HG03521 (cell line): ENCODE results near the gene TEAD3.
A peak's percentile ranks its signal among the peaks of the same experiment; 100 is the strongest.

Experiments
- ATAC-seq: cut with Tn5 transposase; IDR thresholded peaks from one replicate; pipeline ENCODE4 v1.9.1; 2021; ENCODE audit warnings: mild to moderate bottlenecking, moderate library complexity; ENCODE audit not compliant: unreplicated experiment

TEAD3 gene

GRCh38 chr6:35477028-35477427 is 19.9 kb downstream of the TEAD3 start:
- ATAC-seq: no peak

GRCh38 chr6:35476004-35476403 is 20.9 kb downstream of the TEAD3 start:
- no peak for ATAC-seq

DNA sequence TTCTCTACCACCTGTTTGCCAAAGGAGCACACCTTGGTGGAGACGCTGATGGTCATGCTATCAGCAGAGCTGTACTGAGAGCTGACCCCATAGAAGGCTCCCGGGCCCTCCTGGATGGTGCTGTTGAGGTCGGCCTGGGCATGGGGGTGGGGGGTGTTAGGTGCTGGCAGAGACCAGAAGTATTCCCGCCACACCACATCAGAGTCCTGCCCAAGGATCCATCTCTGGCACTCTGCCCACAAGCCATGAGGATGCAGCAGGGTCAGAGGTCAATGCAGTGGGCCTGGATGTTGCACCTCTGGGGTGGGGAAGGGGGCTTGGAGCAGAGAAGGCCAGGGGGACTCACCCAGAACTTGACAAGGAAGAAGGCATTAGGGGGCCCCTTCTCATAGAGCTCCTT is 21.3 kb downstream of the TEAD3 start:
- ATAC-seq: no peak

GRCh38 chr6:35474942-35475570 is 21.8 kb downstream of the TEAD3 start:
- no peak for ATAC-seq

- ATAC-seq: no peak
Observed at GRCh38 chr6:35474131-35474941, 22.5 kb downstream of the TEAD3 start.

GRCh38 chr6:35473850-35474130 is 23.1 kb downstream of the TEAD3 start:
- ATAC-seq: no peak

DNA sequence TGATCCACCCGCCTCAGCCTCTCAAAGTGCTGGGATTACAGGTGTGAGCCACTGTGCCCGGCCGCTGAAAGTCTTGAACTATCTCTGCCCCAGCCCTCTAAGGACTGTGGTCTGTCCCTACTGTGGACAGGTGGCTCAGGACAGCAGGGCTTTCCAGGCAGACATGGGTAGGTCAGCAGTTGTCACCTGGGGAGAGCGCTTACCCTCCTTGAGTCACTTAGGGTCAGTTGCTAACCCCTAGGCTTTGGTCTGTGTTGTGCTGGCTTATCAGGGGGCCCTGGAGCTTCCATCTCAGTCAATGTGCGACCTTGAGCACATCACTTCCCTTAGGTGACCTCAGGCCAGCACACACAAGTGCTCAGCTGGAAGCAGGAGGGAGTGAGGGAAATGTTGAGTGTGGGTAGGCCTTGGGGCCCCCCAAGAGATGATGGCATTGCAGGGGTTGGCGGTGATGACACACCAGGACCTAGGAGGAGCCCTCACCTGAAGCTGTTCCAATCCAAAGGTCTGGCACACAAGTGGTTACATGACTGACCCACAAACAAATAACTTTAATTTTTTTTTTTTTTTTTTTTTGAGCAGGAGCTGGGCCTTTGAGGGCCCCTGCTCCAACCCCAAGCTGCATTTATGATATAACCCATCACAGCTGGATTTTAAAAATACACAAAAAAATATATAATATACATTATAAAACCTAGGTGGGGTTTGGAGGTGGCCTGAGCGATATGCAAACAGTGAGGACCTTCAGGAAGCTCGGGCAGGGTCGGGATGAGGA is 23.6 kb downstream of the TEAD3 start:
- no peak for ATAC-seq

GRCh38 chr6:35471836-35472345 is 25.0 kb downstream of the TEAD3 start:
- no peak for ATAC-seq

- ATAC-seq: no peak
Observed at GRCh38 chr6:35470663-35471120, 26.2 kb downstream of the TEAD3 start.

GRCh38 chr6:35469751-35470662 is 26.9 kb downstream of the TEAD3 start:
- no peak for ATAC-seq

GRCh38 chr6:35468980-35469750 is 27.7 kb downstream of the TEAD3 start:
- no peak for ATAC-seq

DNA sequence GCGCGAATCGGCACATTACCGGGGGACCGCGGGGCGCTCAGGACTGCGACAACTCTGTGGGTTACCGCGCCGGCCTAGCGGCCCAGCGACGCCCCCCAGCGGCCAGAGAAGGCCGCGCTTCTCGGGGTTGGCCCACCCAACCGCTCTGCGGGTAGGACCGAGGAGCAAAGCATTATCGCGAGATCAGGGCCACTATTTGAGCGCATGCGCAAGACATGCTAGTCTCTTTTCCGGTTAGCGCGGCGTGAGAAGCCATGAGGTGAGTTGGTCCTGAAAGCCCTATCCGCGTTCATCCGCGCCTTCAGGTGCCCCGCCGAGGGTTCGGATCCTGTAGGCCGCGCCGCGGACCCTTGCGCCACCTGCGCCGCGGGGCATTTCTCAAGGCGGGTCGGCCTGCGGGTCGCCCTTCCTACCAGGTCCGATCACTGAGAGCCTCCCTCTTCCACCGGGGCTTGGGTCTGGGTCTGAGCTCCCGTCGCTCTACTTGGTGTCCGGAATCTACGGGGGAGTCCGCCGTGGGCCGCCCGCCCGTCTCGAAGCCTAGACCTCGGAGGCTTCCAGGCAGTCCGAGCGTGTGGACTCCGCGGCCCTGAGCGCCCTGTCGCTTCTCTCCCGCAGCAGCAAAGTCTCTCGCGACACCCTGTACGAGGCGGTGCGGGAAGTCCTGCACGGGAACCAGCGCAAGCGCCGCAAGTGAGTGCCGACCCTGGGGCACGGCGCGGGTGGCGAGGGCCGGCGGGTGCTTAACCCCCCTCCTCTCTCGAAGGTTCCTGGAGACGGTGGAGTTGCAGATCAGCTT is 28.5 kb downstream of the TEAD3 start, which contains the start of gene RPL10A:
Gene RPL10A (plus strand): TSS at position 221 of the 799 bp plus-strand sequence. CDS start 34 bp downstream, at position 255.
- ATAC-seq: peak; percentile 75

GRCh38 chr6:35465646-35466045 is 31.2 kb downstream of the TEAD3 start:
- no peak for ATAC-seq

- no peak for ATAC-seq
Observed at GRCh38 chr6:35463292-35463691, 33.6 kb downstream of the TEAD3 start.

- no peak for ATAC-seq
Observed at GRCh38 chr6:35461270-35461669, 35.6 kb downstream of the TEAD3 start.

- ATAC-seq: no peak
Observed at GRCh38 chr6:35457907-35458306, 39.0 kb downstream of the TEAD3 start.

- no peak for ATAC-seq
Observed at GRCh38 chr6:35454391-35455110, 42.3 kb downstream of the TEAD3 start.

- ATAC-seq: no peak
Observed at GRCh38 chr6:35453236-35453635, 43.6 kb downstream of the TEAD3 start.
